ENCODE results near the gene C1orf21.

Gene C1orf21

GRCh38 chr1:184412472-184412871 lies 25.6 kb downstream of the C1orf21 start:
- DNase-seq (ENCODE audit: low read depth, low spot score): no peak

GRCh38 chr1:184416481-184416880 lies 29.7 kb downstream of the C1orf21 start:
- no peak for DNase-seq (ENCODE audit: low read depth, low spot score)

GRCh38 chr1:184416946-184417345 lies 30.1 kb downstream of the C1orf21 start:
- no peak for DNase-seq (ENCODE audit: low read depth, low spot score)

- DNase-seq (ENCODE audit: low read depth, low spot score): no peak
These were observed 31.1 kb downstream of the C1orf21 start for GRCh38 chr1:184417916-184418315.

GRCh38 chr1:184418652-184419349 lies 32.0 kb downstream of the C1orf21 start:
- DNase-seq (ENCODE audit: low read depth, low spot score): no peak

GRCh38 chr1:184419350-184420161 lies 32.7 kb downstream of the C1orf21 start:
- no peak for DNase-seq (ENCODE audit: low read depth, low spot score)

- no peak for DNase-seq (ENCODE audit: low read depth, low spot score)
These were observed 35.8 kb downstream of the C1orf21 start for GRCh38 chr1:184422490-184423233.

GRCh38 chr1:184423649-184424048 lies 36.8 kb downstream of the C1orf21 start:
- no peak for DNase-seq (ENCODE audit: low read depth, low spot score)

- DNase-seq (ENCODE audit: low read depth, low spot score): no peak
These were observed 37.3 kb downstream of the C1orf21 start for GRCh38 chr1:184424157-184424556.

- no peak for DNase-seq (ENCODE audit: low read depth, low spot score)
These were observed 38.1 kb downstream of the C1orf21 start for GRCh38 chr1:184424945-184425344.

GRCh38 chr1:184425449-184426277 lies 38.8 kb downstream of the C1orf21 start:
- no peak for DNase-seq (ENCODE audit: low read depth, low spot score)

- DNase-seq (ENCODE audit: low read depth, low spot score): no peak
These were observed 39.4 kb downstream of the C1orf21 start for GRCh38 chr1:184426278-184426674.

GRCh38 chr1:184427722-184428121 lies 40.9 kb downstream of the C1orf21 start:
- DNase-seq (ENCODE audit: low read depth, low spot score): no peak

- DNase-seq (ENCODE audit: low read depth, low spot score): no peak
These were observed 41.8 kb downstream of the C1orf21 start for GRCh38 chr1:184428604-184429003.

GRCh38 chr1:184429335-184429734 lies 42.5 kb downstream of the C1orf21 start:
- no peak for DNase-seq (ENCODE audit: low read depth, low spot score)

- no peak for DNase-seq (ENCODE audit: low read depth, low spot score)
These were observed 47.2 kb downstream of the C1orf21 start for GRCh38 chr1:184433956-184434502.

GRCh38 chr1:184437291-184437690 lies 50.5 kb downstream of the C1orf21 start:
- DNase-seq (ENCODE audit: low read depth, low spot score): no peak

- DNase-seq (ENCODE audit: low read depth, low spot score): no peak
These were observed 51.5 kb downstream of the C1orf21 start for GRCh38 chr1:184438363-184438762.

GRCh38 chr1:184442260-184442659 lies 55.4 kb downstream of the C1orf21 start:
- no peak for DNase-seq (ENCODE audit: low read depth, low spot score)

GRCh38 chr1:184443201-184443600 lies 56.4 kb downstream of the C1orf21 start:
- no peak for DNase-seq (ENCODE audit: low read depth, low spot score)

GRCh38 chr1:184443624-184444023 lies 56.8 kb downstream of the C1orf21 start:
- no peak for DNase-seq (ENCODE audit: low read depth, low spot score)
